SU-DHL-6 (cell line): Measurements from ENCODE around the gene SEPTIN12.

ENCODE experiments used
- EZH2phosphoT487 ChIP-seq: fragments of 200-600 bp; sonication (generic), shearing (Covaris generic); conservative IDR thresholded peaks from 2 replicates; pipeline ENCODE4 v1.6.1; 2018; ENCODE audit warnings: mild to moderate bottlenecking, antibody characterized with exemption, low read length, moderate library complexity, mixed read lengths
- TF ChIP-seq, protein P1 (sequence below): fragments of 200-600 bp; sonication (generic); IDR thresholded peaks from one replicate; pipeline ENCODE4 v1.5.1; 2017; ENCODE audit warnings: antibody characterized with exemption, mild to moderate bottlenecking, low read length, moderate library complexity; ENCODE audit not compliant: insufficient read depth, poor library complexity, severe bottlenecking

DNA sequence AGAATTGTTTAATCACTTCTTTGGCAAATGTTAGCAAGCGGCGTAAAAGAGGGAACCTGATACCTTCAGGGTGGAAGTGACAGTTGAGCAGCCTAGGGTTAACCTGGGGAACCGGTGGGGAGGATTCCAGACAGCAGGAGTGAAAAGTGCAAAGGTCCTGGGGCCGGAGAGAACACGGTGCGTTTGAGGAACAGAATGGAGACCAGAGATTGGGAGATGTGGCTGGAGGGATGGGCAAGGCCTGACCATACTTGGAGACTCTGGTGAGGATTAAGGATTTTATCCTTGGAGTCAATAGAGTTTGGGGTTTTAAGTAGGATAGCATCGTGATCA is 18.9 kb downstream of the SEPTIN12 start:
- TF ChIP-seq, protein P1, sequence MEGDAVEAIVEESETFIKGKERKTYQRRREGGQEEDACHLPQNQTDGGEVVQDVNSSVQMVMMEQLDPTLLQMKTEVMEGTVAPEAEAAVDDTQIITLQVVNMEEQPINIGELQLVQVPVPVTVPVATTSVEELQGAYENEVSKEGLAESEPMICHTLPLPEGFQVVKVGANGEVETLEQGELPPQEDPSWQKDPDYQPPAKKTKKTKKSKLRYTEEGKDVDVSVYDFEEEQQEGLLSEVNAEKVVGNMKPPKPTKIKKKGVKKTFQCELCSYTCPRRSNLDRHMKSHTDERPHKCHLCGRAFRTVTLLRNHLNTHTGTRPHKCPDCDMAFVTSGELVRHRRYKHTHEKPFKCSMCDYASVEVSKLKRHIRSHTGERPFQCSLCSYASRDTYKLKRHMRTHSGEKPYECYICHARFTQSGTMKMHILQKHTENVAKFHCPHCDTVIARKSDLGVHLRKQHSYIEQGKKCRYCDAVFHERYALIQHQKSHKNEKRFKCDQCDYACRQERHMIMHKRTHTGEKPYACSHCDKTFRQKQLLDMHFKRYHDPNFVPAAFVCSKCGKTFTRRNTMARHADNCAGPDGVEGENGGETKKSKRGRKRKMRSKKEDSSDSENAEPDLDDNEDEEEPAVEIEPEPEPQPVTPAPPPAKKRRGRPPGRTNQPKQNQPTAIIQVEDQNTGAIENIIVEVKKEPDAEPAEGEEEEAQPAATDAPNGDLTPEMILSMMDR = no peak
- no peak for TF ChIP-seq EZH2phosphoT487
